GM21526 (cell line): ENCODE measurements around the gene AGAP1.

Experiments used
- ATAC-seq: cut with Tn5 transposase; IDR thresholded peaks from one replicate; pipeline ENCODE4 v1.9.1; 2021; ENCODE audit warnings: moderate library complexity; ENCODE audit not compliant: unreplicated experiment, low FRiP score

Gene AGAP1

DNA sequence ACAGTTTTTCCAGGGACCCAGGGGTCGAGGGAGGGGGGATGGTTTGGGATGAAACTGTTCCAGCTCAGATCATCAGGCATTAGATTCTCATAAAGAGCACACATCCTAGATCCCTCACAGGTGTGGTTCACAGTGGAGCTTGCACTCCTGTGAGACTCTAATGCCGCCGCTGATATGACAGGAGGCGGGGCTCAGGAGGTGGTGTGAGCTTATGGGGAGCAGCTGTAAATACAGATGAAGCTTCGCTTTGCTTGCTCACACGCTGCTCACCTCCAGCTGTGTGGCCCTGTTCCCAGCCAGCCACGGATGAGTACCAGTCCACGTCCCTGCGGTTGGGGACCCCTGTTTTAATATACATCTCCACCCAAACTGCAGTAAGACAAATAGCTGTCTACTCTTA is 204.2 kb downstream of the AGAP1 start:
- no peak for ATAC-seq

DNA sequence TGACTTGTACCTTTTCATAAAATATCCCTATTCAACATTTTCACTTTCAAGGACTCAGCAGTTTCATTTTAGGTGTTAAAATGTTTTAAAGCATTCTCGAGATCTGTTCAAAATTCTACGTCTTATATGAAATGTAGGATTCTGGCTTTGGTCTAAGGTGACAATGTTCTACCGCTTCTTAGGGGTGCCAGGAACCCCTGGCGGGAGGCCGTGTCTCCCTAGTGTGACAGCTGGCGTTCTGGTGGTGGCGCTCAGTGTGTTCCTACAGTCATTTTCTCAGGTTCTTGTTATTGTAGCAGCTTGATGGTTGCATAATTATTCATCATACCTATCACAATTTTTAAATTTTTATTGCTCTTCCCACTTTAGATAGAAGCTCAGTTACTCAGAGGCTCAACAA is 204.6 kb downstream of the AGAP1 start:
- ATAC-seq, result no peak

DNA sequence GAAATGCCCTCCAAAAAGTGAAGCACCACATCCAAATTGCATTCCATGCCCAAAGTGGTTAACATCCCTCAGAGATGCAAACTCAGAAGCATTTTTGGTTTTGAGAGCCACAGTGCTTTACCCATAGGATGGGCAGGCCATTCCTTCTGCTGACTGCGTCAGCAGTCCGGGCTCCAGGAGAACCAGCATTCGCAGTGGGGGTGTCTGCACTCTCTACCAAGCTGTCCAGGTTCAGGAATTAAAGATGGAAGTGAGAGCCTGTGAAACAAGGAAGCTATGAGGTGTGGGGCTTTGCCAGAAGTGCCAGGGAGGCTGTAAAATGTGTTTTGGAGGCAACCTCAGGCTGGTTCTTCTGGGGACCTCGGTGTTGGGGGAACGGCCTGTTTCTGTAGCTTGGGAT is 205.7 kb downstream of the AGAP1 start:
- ATAC-seq, result no peak

DNA sequence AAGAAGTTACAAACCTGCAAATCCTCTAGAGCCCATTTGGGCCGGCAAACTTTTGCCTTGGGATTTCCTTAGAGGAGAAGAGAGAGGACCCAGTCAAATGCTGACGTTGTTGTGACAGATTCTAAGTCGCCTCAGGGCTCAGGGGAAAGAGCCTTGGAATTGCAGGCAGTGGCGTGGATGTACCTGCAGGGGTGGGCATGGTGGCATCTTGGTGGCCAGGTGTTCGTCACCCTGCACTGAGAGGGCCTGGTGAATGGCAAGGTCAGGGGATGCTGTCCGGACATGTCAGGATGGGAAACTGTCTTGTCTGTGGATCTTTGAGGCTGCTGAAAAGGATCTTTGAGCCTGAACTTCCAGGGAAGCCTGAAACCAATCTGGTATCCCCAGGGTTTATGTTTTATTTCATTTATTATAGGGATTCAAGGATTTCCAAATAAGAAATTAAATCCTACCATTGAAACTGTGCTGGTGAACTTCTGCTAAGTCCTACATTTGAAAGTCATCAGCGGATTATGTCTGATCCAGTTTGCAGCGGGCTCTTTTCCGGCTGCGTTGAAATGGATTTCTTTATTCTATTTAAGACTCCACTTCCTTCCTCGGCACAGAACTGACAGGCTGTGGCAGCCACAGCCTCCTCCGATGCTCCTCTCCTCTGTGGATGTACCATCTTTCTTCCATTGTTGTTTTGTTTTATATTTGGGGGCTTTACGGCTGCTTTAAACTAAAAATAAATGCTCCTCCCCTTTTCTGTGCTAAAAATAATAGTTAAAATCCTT is 207.6 kb downstream of the AGAP1 start:
- ATAC-seq, result no peak

DNA sequence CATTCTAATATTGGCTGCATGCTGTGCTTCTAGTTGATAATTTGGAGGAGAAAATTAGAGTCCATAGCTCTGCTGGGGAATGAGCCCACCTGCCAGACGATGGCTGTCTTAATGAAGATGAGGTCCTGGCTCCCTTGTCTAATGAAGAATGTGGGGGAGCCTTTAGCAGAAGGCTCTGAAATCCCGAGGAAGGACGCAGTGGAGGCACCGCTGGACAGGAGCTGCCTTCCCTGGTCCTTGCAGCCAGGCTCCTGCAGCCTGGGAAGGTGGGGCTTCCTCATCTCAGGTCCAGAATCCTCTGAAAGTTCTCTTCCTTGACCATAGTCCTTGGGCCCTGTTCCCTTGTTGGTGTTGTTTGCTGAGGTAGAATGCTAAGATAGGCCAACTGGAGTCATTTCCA is 208.3 kb downstream of the AGAP1 start:
- no peak for ATAC-seq

DNA sequence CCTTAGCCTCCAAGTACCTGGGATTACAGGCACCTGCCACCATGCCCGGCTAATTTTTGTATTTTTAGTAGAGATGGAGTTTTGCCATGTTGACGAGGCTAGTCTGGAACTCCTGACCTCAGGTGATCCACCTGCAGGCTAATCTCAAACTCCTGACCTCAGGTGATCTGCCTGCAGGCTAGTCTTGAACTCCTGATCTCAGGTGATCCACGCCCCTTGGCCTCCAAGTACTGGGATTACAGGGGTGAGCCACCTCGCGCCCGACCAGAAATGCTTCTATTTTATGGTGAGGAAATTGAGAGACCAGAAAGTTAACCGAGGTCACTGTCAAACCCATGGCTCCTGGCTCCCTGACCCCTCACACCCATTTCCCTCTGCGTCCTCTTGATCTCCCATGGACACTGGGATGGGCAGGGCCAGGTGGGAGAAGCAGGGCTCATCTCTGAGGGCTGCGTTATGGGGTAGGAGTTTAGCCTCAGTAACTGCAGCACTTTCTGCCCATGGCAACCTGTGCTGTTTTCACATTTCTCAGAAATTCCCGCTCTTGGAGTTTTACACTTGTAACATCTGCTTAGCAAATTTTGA is 210.0 kb downstream of the AGAP1 start:
- ATAC-seq, result no peak

DNA sequence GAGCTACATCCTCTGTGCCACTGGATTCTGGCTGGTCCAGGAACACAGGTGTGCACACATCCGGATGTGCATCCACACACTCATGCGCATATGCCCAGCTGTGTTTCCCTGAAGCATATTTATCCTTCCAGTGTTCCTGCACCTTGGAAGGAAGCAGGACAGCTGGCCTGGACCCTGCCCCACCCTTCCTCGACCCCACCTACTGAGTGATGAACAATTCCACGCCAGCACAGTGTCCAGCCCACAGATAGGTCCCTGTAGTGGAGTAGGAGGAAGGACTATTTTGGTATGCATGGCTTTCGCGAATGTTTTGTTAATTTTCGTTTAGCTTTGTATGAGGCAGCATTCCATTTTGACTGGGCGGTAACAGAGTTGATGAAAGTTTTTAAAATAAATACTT is 211.5 kb downstream of the AGAP1 start:
- ATAC-seq, result no peak

DNA sequence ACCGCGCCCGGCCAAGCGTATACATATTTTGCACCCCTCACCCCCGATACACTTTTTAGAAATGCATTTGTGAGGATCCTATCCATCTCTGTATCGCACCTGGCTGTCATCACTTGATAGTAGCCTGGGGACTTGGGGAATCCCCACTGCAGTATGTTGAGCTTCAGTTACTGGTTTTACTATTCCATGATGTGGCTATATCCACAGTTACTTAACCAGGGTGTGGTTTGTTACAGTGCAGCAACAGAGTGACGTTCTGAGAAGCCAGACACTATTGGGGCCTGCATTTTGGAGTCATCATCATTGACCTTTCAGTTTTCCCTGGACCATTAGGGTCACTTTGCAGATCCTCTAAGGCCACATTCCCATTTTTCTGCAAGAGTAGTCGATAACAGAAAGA is 212.7 kb downstream of the AGAP1 start:
- no peak for ATAC-seq

DNA sequence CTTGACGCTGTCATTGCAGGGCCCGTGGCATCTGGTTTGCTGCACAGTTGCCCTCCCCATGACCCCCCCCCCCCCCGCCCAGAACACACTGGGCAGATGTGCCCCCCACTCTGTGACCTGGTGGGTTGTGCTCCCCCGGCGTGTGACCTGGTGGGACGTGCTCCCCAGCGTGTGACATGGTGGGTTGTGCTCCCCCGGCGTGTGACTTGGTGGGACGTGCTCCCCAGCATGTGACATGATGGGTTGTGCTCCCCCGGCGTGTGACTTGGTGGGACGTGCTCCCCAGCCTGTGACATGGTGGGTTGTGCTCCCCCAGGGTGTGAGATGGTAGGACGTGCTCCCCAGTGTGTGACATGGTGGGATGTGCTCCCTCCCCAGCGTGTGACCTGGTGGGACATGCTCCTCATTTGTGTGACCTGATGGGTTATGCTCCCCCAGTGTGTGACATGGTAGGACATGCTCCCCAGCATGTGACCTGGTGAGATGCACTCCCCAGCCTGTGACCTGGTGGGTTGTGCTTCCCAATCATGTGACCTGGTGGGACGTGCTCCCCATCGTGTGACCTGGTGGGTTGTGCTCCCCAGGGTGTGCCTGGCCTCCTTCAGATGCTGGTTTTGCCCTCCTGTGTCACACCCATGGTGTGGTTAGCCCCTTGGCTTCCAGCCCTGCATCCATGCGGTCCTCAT is 213.7 kb downstream of the AGAP1 start:
- ATAC-seq, result no peak

DNA sequence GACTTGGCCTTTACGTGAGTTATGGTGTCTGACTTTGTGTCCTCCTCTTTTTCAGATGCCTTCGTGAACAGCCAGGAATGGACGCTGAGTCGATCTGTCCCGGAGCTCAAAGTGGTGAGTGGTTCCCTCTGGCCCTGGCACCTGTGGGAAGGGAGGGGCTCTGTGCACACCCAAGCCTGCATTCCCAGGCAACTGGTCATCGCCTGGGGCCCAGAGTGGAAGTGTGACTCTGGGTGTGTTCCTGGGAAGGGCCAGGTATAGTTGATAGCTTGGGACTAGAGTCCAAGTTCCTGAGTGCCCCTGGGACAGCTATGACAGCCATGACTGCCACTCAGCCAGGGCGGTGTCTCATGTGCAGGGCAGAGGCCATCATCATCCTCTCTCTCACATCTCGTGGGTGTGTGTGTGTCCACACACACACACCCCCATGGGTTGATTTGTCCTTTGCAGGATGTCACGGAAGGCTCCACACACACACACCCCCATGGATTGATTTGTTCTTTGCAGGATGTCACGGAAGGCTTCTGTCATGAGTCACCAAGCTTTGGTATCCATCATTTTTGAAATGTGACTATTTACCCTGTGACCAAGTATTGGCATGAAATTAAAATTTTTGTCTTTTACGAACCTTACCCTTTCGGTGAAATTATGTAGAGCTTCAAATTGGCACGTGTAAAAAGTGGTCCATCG is 215.4 kb downstream of the AGAP1 start:
- ATAC-seq, result no peak

DNA sequence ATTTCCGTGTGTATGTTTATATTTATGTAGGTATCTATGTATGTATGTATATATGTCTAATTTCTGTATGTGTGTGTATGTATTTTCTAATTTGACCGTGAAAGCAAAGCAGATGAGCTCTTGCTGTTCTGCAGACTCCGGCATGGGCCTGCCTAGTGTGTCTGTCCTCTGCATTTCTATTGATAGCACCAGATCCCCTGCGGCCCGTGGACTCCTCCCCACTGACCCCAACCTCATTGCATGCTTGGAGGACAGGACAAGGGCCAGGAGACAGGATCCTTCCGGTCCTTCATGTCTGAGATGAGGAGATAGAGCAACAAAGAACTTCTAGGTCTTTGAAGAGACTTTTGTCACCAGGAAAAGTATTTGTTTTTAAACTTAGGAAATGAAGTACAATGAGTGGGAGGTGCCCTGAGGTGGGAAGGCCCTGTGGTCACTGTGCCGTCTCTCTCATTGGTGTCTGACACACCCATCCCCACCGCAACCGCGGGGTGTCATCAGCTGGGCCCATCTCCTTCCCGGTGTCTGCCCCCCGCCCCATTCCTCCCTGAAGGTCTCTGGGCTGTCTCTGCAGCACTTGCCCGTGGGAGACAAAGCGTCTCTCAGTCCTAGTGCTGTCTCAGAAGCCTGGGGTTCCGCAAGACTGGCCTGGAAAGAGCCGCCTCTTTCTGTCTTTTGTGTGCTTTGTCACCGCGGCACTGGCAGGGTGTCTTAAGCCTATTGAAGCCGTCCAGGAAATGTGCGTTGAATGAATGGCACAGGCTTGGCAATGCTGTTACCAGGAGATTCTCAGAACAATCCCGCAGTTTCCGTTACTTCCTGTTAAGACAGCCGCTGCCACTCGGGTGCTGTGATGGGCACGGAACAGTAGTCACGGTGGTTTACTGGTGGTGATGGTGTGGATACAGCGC is 216.4 kb downstream of the AGAP1 start:
- no peak for ATAC-seq

DNA sequence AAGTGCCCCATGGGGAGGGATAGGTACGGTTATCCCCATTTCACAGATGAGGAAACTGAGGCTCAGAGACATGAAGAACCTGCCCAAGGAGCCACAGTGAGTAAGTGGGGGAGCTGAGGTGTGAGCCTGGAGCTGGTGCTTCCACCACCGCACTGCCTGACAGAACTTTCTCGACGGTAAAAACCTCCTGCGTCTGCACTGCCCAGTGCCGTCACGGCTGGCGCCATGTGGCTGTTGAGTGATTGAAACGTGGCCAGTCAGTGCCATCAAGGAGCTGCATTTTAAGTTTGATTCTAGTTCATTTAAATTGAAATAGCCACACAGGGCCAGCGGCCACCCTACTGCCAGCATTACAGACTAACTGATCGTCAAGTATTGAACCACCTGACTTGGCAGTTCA is 217.1 kb downstream of the AGAP1 start:
- no peak for ATAC-seq

DNA sequence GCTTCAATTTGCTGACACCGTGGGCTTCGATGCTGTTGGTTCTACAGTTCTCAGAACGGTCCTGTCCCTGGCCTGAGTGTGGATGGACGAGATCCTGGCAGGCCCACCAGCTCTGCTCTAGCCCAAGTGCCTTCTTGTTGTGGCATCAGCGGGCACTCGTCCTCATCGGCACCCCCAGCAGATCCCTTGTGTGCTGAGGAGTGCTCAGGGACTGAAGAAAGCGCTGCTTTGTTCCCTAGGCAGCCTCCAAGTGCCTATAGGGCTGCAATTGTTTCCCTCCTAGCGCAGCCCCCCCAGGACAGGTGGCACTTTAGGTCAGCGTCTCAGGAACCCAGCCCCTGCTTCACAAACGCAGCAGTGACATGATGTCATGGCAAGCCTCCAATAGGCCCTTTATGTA is 217.7 kb downstream of the AGAP1 start:
- no peak for ATAC-seq

DNA sequence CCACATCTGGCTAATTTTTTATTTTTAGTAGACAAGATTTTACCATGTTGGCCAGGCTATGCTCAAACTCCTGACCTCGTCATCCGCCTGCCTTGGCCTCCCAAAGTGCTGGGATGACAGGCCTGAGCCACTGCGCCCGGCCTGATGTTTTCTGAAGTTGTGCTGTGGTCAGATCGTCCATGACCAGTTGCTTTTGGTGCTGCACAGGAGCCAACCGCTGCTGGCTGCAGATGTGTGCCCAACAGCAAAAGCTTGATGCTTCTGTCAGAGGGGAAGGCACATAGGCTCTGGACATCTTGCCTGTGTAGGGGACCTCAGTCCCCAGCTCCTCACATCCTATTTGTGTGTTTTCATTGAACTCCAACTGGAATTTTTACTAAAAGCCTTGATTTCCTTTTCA is 218.3 kb downstream of the AGAP1 start:
- no peak for ATAC-seq

DNA sequence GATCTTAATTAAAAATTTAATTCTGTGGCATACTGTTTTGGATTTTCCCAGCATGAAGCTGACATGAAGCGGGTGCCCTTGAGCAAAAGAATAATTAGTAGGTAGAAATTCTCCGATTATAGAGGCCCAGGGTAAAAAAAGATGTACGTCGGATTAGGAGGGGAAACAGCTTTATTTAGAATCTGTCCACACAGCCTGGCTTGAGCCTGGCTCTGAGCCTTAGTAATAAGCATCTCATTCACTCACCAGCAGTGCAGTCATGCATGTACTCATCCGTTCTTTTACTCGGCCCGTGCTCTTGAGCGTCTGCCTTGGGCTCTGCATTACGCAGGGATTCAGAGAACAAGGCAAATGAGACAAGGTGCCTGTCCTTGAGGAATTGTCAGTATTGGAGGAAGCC is 219.3 kb downstream of the AGAP1 start:
- no peak for ATAC-seq

DNA sequence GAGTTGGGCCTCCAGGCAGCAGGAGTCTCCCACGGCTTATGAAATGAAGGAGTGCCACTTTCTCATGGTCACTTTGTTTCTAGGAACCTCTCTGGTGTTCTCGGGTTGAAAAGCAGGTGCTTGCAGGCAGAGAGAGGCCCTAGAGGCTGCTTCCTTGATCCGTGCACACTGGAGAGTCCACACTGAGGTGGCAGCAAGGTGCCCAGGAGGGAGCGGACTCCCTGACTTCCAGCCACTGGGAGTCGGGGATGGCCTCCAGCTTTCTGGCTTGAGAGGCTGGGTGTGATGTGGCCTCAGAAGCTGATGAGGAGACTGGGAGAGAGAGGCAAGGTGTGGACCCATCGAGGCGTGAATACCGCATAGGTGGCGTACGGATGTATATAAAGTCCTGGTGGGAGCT is 221.8 kb downstream of the AGAP1 start:
- no peak for ATAC-seq

DNA sequence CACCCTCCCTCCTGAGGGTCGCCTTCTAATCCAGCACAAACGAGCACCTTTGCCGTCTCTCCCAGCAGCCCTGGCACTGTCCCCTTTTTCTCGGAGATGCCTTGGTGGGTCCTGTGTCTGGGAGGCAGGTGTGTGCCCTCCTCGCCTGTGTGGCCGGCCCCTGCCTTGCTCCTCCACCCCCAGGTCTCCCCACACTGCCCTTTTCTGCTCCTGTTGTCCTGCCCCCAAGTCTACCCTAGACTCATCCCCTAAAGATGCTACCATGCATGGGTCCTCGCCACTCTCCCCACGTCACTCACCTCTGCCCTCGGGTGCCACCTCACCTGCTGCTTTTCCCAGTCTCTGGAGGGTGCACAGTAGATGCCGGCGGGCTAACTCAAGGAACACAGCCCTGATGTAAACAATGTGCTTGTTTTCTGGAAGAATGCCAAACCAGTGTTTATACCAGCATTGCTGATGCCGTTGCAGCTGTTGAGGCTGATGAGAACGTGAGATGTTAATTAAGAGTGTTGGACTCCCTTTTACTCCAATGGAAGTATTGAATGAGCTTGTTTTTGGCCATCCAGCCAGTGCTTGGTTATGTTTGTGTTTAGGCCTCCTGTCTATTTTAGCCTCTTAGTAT is 223.1 kb downstream of the AGAP1 start:
- ATAC-seq, result no peak

DNA sequence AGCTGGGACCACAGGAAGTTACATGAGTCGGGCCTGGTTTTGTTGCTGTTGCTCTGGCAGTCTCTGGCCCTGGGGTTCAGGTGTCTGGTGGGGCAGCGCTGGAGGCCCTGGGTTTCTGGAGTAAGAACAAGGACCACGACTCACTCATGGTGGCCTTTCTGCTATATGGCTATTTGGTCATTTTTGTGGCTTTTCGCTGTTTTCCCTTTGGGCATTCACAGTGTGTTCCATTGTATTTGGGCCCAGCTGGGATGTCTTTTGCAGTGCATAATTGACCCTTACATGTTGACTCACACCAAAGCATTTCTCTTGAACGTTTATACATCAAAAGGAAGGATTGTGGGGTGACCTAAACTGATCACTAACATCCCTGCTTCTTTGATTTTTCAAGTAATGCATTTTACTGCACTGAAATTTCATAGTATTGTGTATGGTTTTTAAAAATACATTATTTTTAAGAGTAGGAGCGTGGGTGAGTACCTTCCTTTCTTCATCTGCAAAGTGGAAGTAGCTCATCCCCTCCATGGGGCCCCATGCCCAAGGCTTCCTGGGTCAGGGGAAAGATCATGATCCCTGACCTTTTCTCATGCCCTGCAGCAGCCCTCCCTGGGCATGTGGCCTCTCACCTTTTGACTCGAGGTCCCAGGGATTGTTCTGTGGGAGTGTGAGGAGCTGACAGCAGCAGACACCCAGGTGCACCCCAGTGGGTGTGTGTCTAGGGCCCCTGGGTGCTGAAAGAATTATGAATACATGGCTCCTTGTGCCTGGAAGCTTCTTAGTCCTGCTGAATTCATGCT is 225.5 kb downstream of the AGAP1 start:
- no peak for ATAC-seq

DNA sequence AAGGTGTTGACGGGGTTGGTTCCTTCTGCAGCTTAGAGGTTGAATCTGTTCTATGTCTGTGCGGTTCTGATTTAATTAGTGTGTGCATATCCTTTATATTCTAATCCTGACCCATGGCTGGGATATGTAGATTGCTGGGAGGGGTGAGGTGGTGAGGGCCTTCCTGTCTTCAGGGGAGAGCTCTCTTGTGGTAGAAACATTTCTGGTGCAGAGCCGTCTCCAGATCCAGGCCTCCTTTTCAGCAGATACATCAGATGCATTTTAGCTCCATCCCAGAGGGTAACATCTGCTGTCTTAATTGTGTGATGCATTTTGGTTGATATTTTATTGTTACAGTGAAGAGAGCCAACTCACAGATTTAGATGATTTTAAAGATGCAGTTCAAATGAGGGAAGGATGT is 227.8 kb downstream of the AGAP1 start:
- no peak for ATAC-seq
